ENCODE results near the gene DHRS2.

DNA sequence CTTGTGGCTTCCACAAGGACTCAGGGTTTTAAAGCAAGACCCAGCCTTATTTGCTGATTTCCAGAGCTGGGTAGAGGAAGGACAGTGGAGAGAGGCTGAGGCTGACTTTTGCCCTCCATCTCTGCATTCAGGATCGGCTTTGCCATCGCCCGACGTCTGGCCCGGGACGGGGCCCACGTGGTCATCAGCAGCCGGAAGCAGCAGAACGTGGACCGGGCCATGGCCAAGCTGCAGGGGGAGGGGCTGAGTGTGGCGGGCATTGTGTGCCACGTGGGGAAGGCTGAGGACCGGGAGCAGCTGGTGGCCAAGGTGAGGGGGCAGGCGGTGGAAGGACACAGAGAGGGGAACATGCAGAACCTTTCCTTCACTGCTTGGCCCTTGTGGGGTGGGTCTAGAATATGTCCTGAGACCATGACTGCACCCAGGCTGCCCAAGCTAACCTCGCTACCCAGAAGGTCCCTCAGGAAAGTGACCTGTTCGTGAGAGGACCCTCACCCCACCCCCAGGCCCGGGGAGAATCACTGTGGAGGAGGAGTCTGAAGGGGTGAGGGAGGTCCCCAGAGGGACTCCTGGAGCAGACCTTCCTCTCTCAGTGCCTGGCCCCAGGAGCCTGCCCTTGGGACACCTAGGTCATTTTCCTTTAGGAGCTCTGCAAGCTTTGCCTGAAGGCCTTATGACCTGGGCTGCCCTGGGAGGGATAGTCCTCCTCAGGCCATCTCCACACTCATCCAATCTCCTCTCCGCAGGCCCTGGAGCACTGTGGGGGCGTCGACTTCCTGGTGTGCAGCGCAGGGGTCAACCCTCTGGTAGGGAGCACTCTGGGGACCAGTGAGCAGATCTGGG lies 3.1 kb downstream of the DHRS2 start:
- TF ChIP-seq EZH2phosphoT487 (IDR thresholded peaks at IDR 0.05; ENCODE audit: insufficient read depth, low read depth) (no peak), EZH2 (IDR thresholded peaks at IDR 0.05; ENCODE audit: insufficient read depth, poor library complexity, severe bottlenecking) (no peak)

Measured in GM23248 (cell line).